ENCODE measurements around the gene CFAP61.

The CFAP61 gene

DNA sequence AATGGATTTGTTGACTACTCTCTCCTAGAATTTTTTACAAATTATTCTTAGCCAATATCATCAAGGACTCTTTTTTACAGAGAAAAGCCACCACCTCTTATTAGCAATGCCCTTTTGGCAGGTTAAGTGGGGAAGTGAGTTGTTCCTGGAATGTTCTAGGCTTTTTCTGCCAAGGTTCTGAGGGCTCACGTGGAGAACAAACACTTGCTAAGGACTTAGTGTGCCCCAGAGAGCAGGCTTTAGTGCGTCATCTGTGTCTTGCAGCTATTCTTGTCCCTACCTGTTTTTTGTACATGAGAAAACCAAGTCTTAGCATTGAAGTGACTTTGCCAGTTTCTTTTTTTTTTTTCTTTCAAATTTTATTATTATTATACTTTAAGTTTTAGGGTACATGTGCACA is 33.5 kb downstream of the CFAP61 start:
- DNase-seq (ENCODE audit: low read depth), result no peak
- TF ChIP-seq, protein P1, sequence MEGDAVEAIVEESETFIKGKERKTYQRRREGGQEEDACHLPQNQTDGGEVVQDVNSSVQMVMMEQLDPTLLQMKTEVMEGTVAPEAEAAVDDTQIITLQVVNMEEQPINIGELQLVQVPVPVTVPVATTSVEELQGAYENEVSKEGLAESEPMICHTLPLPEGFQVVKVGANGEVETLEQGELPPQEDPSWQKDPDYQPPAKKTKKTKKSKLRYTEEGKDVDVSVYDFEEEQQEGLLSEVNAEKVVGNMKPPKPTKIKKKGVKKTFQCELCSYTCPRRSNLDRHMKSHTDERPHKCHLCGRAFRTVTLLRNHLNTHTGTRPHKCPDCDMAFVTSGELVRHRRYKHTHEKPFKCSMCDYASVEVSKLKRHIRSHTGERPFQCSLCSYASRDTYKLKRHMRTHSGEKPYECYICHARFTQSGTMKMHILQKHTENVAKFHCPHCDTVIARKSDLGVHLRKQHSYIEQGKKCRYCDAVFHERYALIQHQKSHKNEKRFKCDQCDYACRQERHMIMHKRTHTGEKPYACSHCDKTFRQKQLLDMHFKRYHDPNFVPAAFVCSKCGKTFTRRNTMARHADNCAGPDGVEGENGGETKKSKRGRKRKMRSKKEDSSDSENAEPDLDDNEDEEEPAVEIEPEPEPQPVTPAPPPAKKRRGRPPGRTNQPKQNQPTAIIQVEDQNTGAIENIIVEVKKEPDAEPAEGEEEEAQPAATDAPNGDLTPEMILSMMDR (IDR thresholded peaks at IDR 0.05; ENCODE audit: control insufficient read depth, insufficient read depth, low read depth, low read length, missing control alignments), result no peak
- no peak overlapping the region for H3K4me3 ChIP-seq (ENCODE audit: control insufficient read depth, low read depth, low read length)

DNA sequence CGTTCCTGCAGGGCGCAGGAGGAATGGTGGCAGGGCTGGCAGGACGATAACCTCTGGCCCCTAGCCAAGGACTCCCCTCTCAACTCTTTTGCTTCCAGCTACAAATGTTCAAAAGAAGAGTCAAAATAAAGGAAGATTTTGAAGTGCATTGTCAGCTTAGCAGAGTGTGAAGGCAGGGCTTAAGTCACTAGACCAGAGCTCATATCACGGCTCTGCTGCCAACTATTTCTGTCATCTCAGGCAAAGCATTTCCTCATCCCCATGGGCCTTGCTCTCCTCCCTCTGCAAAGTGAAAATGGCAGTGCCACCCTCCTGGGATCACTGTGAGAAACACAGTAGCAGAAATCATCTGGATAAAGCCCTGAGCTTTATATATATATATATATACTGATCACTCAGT is 36.7 kb downstream of the CFAP61 start:
- no peak overlapping the region for H3K4me3 ChIP-seq (ENCODE audit: control insufficient read depth, low read depth, low read length)
- TF ChIP-seq, protein P1 (IDR thresholded peaks at IDR 0.05; ENCODE audit: control insufficient read depth, insufficient read depth, low read depth, low read length, missing control alignments), result no peak
- DNase-seq (ENCODE audit: low read depth), result no peak

DNA sequence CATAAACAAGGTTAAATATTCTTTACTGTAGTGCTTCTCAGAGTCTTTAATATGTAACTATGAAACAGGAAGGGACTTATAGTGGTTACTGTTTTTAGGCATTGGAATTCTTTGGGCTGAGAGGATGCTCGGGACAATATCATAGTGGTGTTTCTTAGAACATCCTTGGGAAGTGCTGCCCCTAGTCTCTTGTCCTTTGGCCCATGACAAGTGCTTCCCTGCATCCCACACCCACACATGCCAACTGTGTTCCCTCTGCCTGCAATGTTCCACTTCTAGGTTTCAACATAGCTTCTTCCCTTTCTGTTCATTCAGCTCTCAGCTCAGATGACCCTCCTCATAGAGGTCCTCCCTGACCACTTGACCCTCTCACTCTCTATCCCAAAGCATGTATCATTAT is 37.6 kb downstream of the CFAP61 start:
- TF ChIP-seq, protein P1 (IDR thresholded peaks at IDR 0.05; ENCODE audit: control insufficient read depth, insufficient read depth, low read depth, low read length, missing control alignments), result no peak
- no peak for DNase-seq (ENCODE audit: low read depth)
- no peak overlapping the region for H3K4me3 ChIP-seq (ENCODE audit: control insufficient read depth, low read depth, low read length)

DNA sequence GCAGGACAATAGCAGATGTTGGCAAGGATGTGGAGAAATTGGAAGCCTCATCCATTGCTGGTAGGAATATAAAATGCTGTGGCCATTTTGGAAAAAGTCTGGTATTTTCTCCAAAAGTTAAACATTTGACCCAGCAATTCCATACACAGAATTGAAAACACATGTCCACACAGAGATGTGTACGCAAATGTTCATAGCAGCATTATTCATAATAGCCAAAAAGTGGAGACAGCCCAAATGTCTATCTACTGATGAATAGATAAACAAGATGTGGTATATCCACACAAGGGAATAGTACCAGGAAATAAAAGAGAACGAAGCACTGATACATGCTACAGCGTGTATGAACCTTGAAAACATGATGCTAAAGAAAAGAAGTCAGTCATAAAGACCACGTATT is 40.5 kb downstream of the CFAP61 start:
- no peak for DNase-seq (ENCODE audit: low read depth)

DNA sequence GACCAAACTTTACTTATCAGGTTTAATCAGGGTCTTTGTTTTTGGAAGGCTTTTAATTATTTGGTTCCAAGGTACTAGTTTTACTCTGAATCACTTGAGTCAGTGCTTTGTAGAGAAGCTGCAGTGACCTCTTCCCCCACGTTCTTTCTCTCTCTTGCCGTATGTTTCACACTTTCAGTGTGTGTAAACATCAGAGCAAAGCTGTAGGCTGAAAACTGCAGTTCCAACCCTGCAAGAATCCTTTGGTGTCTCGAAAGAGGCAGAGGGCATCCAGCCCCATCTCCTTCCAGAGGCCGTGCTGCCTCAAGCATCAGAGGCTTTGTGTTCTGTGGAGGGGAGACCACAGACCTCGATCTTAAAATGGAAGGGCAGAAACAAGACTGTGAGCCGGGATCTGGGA is 42.1 kb downstream of the CFAP61 start:
- TF ChIP-seq, protein P1 (IDR thresholded peaks at IDR 0.05; ENCODE audit: control insufficient read depth, insufficient read depth, low read depth, low read length, missing control alignments), result no peak
- no peak overlapping the region for H3K4me3 ChIP-seq (ENCODE audit: control insufficient read depth, low read depth, low read length)
- DNase-seq (ENCODE audit: low read depth), result no peak

More for the DNA sequence above, 40.5 kb downstream of the CFAP61 start:
- H3K4me3 ChIP-seq (ENCODE audit: control insufficient read depth, low read depth, low read length), result no peak overlapping the region
- TF ChIP-seq, protein P1 (IDR thresholded peaks at IDR 0.05; ENCODE audit: control insufficient read depth, insufficient read depth, low read depth, low read length, missing control alignments), result no peak

DNA sequence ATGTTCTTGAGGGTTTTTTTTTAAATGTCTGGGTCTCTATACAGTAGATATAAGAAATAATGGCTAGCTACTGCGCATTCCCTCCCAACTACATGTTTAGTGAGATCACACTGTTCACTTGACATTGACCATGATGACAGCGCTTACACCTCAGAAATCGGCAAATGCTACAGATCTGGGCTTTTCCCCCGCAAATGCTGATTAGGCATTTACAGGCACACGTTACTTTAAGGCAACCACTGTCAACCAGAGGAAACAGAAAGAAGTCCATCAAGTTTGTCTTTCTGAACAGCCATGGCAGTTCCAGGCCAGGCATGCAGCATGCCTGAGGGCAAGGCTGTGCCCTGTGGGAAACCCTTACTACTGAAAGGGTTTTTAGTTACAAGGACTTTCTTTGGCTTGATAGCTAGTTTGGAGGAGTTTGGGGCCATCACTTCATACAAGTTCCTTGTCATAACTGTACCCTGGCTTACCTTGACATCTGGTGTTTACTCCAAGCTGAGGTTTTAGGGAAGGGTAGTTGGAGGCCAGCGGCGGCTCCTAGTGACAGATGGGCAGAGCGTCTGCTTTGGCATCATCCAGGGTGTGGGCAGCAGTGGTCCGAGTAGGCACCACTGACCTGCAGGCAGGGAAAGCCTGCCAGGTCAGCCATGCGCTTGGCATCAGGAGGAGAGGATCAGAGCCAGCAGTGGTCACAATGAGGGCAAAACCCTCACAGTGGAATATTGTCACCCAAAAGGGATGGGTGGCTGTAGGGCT is 43.0 kb downstream of the CFAP61 start:
- no peak overlapping the region for H3K4me3 ChIP-seq (ENCODE audit: control insufficient read depth, low read depth, low read length)
- TF ChIP-seq, protein P1 (IDR thresholded peaks at IDR 0.05; ENCODE audit: control insufficient read depth, insufficient read depth, low read depth, low read length, missing control alignments), result no peak
- DNase-seq (ENCODE audit: low read depth), result no peak
